ENCODE measurements around the gene NOS3. TPM values are rescaled to one million over a fixed set of nuclear protein-coding genes. Genes with fewer than 3 reads are reported as not detected.

NOS3 gene
- total RNA-seq, 4 donors from 2014 or later = 1.4 to 3.2 (median 2.2) TPM

- intact Hi-C loops (cut with DNase I) = no loop called here
- peaks cover 0 to 16% (median 5%) of the 10 kb centered on the region in 3 donors for H3K9me3 ChIP-seq
- no peaks in the 10 kb centered on the region for H3K36me3 ChIP-seq
- H3K4me1 ChIP-seq = peaks cover 0 to 41% (median 4%) of the 10 kb centered on the region in 3 donors
- TF ChIP-seq CTCF (IDR thresholded peaks at IDR 0.05) = no peak
- TF ChIP-seq POLR2A (IDR thresholded peaks at IDR 0.05) = no peak
- H3K4me3 ChIP-seq = peak overlapping the region in 3 of 4 donors; percentile 24 to 54 (median 36)
- WGBS, 2 donors = 50 to 51% methylated on average over 2 to 11 of the region's 19 CpGs
- DNase-seq = no peak
- H3K27ac ChIP-seq = peak overlapping the region in 1 of 4 donors; percentile 5
- H3K27me3 ChIP-seq = peaks cover 0 to 29% (median 0%) of the 10 kb centered on the region in 4 donors
Measured at GRCh38 chr7:150994838-150995510, 4.2 kb downstream of the NOS3 start.

DNA sequence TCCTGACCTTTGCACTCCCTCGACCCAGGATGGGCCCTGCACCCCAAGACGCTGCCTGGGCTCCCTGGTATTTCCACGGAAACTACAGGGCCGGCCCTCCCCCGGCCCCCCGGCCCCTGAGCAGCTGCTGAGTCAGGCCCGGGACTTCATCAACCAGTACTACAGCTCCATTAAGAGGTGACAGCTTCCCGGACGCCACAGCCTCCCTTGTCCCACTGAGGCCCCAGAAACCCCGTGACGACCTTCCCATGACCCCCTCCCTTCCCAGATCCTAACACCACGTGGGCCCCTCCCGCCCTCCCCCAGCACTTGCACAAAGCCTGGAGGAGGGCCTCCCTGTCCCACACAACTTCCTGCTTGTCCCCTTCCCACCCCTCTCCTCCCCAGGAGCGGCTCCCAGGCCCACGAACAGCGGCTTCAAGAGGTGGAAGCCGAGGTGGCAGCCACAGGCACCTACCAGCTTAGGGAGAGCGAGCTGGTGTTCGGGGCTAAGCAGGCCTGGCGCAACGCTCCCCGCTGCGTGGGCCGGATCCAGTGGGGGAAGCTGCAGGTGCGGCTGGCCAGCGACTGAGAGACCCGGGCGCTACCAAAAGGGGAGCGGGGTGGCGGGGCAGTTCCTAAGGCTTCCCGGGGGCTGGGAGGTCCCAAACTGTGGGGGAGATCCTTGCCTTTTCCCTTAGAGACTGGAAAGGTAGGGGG, 5.7 kb downstream of the NOS3 start:
- DNase-seq = no peak
- H3K36me3 ChIP-seq = peaks cover 0 to 3% (median 0%) of the 10 kb centered on the region in 3 donors
- H3K4me3 ChIP-seq = peak overlapping the region in 1 of 4 donors; percentile 9
- no peak for TF ChIP-seq CTCF (IDR thresholded peaks at IDR 0.05)
- no peak for TF ChIP-seq POLR2A (IDR thresholded peaks at IDR 0.05)
- H3K27me3 ChIP-seq = peaks cover 0 to 29% (median 0%) of the 10 kb centered on the region in 4 donors
- H3K4me1 ChIP-seq = peaks cover 0 to 39% (median 3%) of the 10 kb centered on the region in 3 donors
- intact Hi-C loops (cut with DNase I) = no loop called here
- H3K27ac ChIP-seq = no peak overlapping the region
- peaks cover 0 to under 1% (median 0%) of the 10 kb centered on the region in 3 donors for H3K9me3 ChIP-seq
- 17 to 70% methylated on average over 2 of the region's 31 CpGs for WGBS, 2 donors

GRCh38 chr7:150997075-150997511, 6.3 kb downstream of the NOS3 start:
- Histone ChIP-seq H3K9me3 (no peaks in the 10 kb centered on the region), H3K27ac (no peak overlapping the region), H3K27me3 (peaks cover 0 to 29% (median 0%) of the 10 kb centered on the region in 4 donors), H3K4me1 (peaks cover 0 to 39% (median 3%) of the 10 kb centered on the region in 3 donors), H3K36me3 (peaks cover 0 to 3% (median 0%) of the 10 kb centered on the region in 3 donors), H3K4me3 (no peak overlapping the region)
- DNase-seq = no peak
- intact Hi-C loops (cut with DNase I) = no loop called here
- no peak for TF ChIP-seq POLR2A (IDR thresholded peaks at IDR 0.05)
- 70 to 100% methylated on average over 1 to 4 of the region's 8 CpGs for WGBS, 2 donors

- H3K36me3 ChIP-seq = peaks cover 0 to 3% (median 0%) of the 10 kb centered on the region in 3 donors
- H3K4me3 ChIP-seq = no peak overlapping the region
- WGBS, 2 donors = 71 to 83% methylated on average over 3 to 5 of the region's 5 CpGs
- peaks cover 0 to 35% (median 3%) of the 10 kb centered on the region in 3 donors for H3K4me1 ChIP-seq
- H3K27me3 ChIP-seq = peaks cover 0 to 29% (median 0%) of the 10 kb centered on the region in 4 donors
- no peak overlapping the region for H3K27ac ChIP-seq
- no peak for DNase-seq
- intact Hi-C loops (cut with DNase I) = no loop called here
- TF ChIP-seq CTCF (IDR thresholded peaks at IDR 0.05) (no peak), POLR2A (IDR thresholded peaks at IDR 0.05) (no peak)
- no peaks in the 10 kb centered on the region for H3K9me3 ChIP-seq
Measured at GRCh38 chr7:150997817-150998216, 7.0 kb downstream of the NOS3 start.

DNA sequence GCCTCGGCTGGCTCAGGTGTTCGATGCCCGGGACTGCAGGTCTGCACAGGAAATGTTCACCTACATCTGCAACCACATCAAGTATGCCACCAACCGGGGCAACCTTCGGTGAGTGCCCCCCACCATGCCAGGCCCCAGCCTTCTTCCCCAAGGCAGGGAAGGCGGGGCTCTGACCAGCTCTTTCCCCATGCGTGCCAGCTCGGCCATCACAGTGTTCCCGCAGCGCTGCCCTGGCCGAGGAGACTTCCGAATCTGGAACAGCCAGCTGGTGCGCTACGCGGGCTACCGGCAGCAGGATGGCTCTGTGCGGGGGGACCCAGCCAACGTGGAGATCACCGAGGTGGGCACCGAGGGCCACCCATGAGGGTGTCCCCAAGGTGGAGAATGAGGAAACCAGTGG, 7.5 kb downstream of the NOS3 start:
- intact Hi-C loops (cut with DNase I) = no loop called here
- 53 to 86% methylated on average over 4 to 5 of the region's 20 CpGs for WGBS, 2 donors

More for the DNA sequence above, 7.5 kb downstream of the NOS3 start:
- H3K9me3 ChIP-seq = no peaks in the 10 kb centered on the region
- H3K36me3 ChIP-seq = peaks cover 0 to 3% (median 0%) of the 10 kb centered on the region in 3 donors
- peaks cover 0 to 29% (median 0%) of the 10 kb centered on the region in 4 donors for H3K27me3 ChIP-seq
- H3K4me1 ChIP-seq = peaks cover 0 to 31% (median 3%) of the 10 kb centered on the region in 3 donors
- no peak for TF ChIP-seq CTCF (IDR thresholded peaks at IDR 0.05)
- TF ChIP-seq POLR2A (IDR thresholded peaks at IDR 0.05) = no peak
- DNase-seq = no peak
- no peak overlapping the region for H3K4me3 ChIP-seq
- H3K27ac ChIP-seq = no peak overlapping the region

Measured in esophagus squamous epithelium (tissue), 5 donors.